Thyroid gland (tissue), 4 donors: ENCODE data around the gene MAP2K5. TPM values are rescaled to one million over a fixed set of nuclear protein-coding genes. Genes with fewer than 3 reads are reported as not detected.

ENCODE experiments used
- DNase-seq, 2 donors: peaks; one replicate each; pipeline ENCODE4 v3.0.0-alpha.2; 2019
- H3K27ac ChIP-seq, 3 donors: fragments of 200-600 bp; sonication (generic); 1 replicate in 2 of 3; 2 replicates in 1 of 3; pipeline ENCODE4 v1.5.1; 2016 to 2019; ENCODE audit warnings: mild to moderate bottlenecking in 1 of 3, moderate library complexity in 1 of 3
- H3K27me3 ChIP-seq: fragments of 200-600 bp; sonication (generic); one replicate; pipeline ENCODE4 v1.5.1; 2019
- H3K36me3 ChIP-seq, 2 donors: fragments of 200-600 bp; sonication (generic); one replicate each; pipeline ENCODE4 v1.5.1; 2016 to 2019
- H3K4me1 ChIP-seq, 2 donors: fragments of 200-600 bp; sonication (generic); one replicate each; pipeline ENCODE4 v1.5.1; 2017 to 2019
- H3K4me3 ChIP-seq, 3 donors: fragments of 200-600 bp; sonication (generic); replicated peaks in 1 of 3; 1 replicate in 2 of 3; 2 replicates in 1 of 3; pipeline ENCODE4 v1.5.1; 2016; ENCODE audit warnings: mild to moderate bottlenecking in 1 of 3
- H3K9me3 ChIP-seq: fragments of 200-600 bp; sonication (generic); one replicate; pipeline ENCODE4 v1.5.1; 2017
- CTCF ChIP-seq, 6 experiments: fragments of 200-600 bp in 3 of 6; fragments of 450-650 bp in 3 of 6; sonication (generic) in 3 of 6; IDR thresholded peaks; one replicate each; pipeline ENCODE4 v1.5.1; 2016 to 2019; ENCODE audit warnings: antibody characterized with exemption in 6 of 6, mild to moderate bottlenecking in 2 of 6, inconsistent platforms in 1 of 6, moderate library complexity in 1 of 6
- POLR2A ChIP-seq, 2 donors: fragments of 450-650 bp; IDR thresholded peaks; one replicate each; pipeline ENCODE4 v1.6.1; 2017; ENCODE audit warnings: antibody characterized with exemption in 2 of 2, mild to moderate bottlenecking in 2 of 2, moderate library complexity in 1 of 2
- WGBS, 2 donors: methylation state at CpG; one replicate each; pipeline ENCODE4 v1.1.5; 2017; 5-methylcytosine and 5-hydroxymethylcytosine counted together
- intact Hi-C: fragments of 100-400 bp; cut with DNase I; formaldehyde crosslinking; loops from one replicate; pipeline ENCODE4 v1.15.1; 2023
- total RNA-seq, 4 donors: library from RNA; depleted of rRNA; stranded (reverse); fragments of >200 nt; gene quantifications; one replicate each; pipeline ENCODE4 v1.2.3, GENCODE V29; 2016

MAP2K5 gene
- total RNA-seq, 4 donors from 2014 or later = 10.2 to 32.1 (median 15.9) TPM

- Histone ChIP-seq H3K9me3 (no peaks in the 10 kb centered on the region), H3K4me3 (no peak overlapping the region), H3K36me3 (no peaks in the 10 kb centered on the region), H3K27me3 (peaks cover 40% of the 10 kb centered on the region), H3K27ac (no peak overlapping the region), H3K4me1 (peaks cover 3 to 23% of the 10 kb centered on the region in 2 donors)
- TF ChIP-seq POLR2A (IDR thresholded peaks at IDR 0.05) (no peak), CTCF (IDR thresholded peaks at IDR 0.05) (no peak)
- WGBS, 2 donors = 6 to 9% methylated on average over 19 of the region's 19 CpGs
- intact Hi-C loops = no loop called here
- DNase-seq = no peak
Observed at GRCh38 chr15:67819636-67820035, 277.1 kb downstream of the MAP2K5 start.

GRCh38 chr15:67820122-67820991, 277.9 kb downstream of the MAP2K5 start:
- DNase-seq = no peak

GRCh38 chr15:67820992-67821783, 278.7 kb downstream of the MAP2K5 start:
- no peak overlapping the region for H3K27ac ChIP-seq
- 4 to 6% methylated on average over 24 of the region's 39 CpGs for WGBS, 2 donors
- H3K4me3 ChIP-seq = no peak overlapping the region
- peaks cover 16 to 39% of the 10 kb centered on the region in 2 donors for H3K4me1 ChIP-seq
- TF ChIP-seq CTCF (IDR thresholded peaks at IDR 0.05) (no peak), POLR2A (IDR thresholded peaks at IDR 0.05) (no peak)
- peak; percentile 64 to 74 for DNase-seq
- H3K27me3 ChIP-seq = peaks cover 56% of the 10 kb centered on the region
- no peaks in the 10 kb centered on the region for H3K36me3 ChIP-seq
- H3K9me3 ChIP-seq = no peaks in the 10 kb centered on the region
- intact Hi-C loops = no loop called here

More at GRCh38 chr15:67820122-67820991, 277.9 kb downstream of the MAP2K5 start:
- no peak overlapping the region for H3K4me3 ChIP-seq
- WGBS, 2 donors = 8 to 12% methylated on average over 31 to 40 of the region's 50 CpGs
- intact Hi-C loops = no loop called here
- H3K36me3 ChIP-seq = no peaks in the 10 kb centered on the region
- H3K4me1 ChIP-seq = peaks cover 10 to 30% of the 10 kb centered on the region in 2 donors
- H3K9me3 ChIP-seq = no peaks in the 10 kb centered on the region
- no peak for TF ChIP-seq CTCF (IDR thresholded peaks at IDR 0.05)
- TF ChIP-seq POLR2A (IDR thresholded peaks at IDR 0.05) = no peak
- H3K27me3 ChIP-seq = peaks cover 48% of the 10 kb centered on the region
- no peak overlapping the region for H3K27ac ChIP-seq

GRCh38 chr15:67821784-67822440, 279.4 kb downstream of the MAP2K5 start:
- 3% methylated on average over 43 of the region's 43 CpGs for whole genome bisulfite sequencing, 2 donors
- no peak for DNase-seq
- TF ChIP-seq CTCF (IDR thresholded peaks at IDR 0.05) (no peak), POLR2A (IDR thresholded peaks at IDR 0.05) (no peak)
- no peak overlapping the region for H3K4me3 ChIP-seq
- intact Hi-C loops = no loop called here
- peaks cover 57% of the 10 kb centered on the region for H3K27me3 ChIP-seq
- no peak overlapping the region for H3K27ac ChIP-seq
- no peaks in the 10 kb centered on the region for H3K9me3 ChIP-seq
- H3K36me3 ChIP-seq = no peaks in the 10 kb centered on the region
- peaks cover 16 to 46% of the 10 kb centered on the region in 2 donors for H3K4me1 ChIP-seq
